Camera-type eye (tissue), 1 donor: ENCODE results near the gene ESYT3. TPM values are rescaled to one million over a fixed set of nuclear protein-coding genes. Genes with fewer than 3 reads are reported as not detected.

Source experiments
- total RNA-seq: library from RNA; depleted of rRNA; stranded (reverse); fragments of >200 nt; gene quantifications from one replicate; pipeline ENCODE4 v1.2.3, GENCODE V29; 2014

Gene ESYT3, protein sequence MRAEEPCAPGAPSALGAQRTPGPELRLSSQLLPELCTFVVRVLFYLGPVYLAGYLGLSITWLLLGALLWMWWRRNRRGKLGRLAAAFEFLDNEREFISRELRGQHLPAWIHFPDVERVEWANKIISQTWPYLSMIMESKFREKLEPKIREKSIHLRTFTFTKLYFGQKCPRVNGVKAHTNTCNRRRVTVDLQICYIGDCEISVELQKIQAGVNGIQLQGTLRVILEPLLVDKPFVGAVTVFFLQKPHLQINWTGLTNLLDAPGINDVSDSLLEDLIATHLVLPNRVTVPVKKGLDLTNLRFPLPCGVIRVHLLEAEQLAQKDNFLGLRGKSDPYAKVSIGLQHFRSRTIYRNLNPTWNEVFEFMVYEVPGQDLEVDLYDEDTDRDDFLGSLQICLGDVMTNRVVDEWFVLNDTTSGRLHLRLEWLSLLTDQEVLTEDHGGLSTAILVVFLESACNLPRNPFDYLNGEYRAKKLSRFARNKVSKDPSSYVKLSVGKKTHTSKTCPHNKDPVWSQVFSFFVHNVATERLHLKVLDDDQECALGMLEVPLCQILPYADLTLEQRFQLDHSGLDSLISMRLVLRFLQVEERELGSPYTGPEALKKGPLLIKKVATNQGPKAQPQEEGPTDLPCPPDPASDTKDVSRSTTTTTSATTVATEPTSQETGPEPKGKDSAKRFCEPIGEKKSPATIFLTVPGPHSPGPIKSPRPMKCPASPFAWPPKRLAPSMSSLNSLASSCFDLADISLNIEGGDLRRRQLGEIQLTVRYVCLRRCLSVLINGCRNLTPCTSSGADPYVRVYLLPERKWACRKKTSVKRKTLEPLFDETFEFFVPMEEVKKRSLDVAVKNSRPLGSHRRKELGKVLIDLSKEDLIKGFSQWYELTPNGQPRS
- total RNA-seq = 3.6 TPM

DNA sequence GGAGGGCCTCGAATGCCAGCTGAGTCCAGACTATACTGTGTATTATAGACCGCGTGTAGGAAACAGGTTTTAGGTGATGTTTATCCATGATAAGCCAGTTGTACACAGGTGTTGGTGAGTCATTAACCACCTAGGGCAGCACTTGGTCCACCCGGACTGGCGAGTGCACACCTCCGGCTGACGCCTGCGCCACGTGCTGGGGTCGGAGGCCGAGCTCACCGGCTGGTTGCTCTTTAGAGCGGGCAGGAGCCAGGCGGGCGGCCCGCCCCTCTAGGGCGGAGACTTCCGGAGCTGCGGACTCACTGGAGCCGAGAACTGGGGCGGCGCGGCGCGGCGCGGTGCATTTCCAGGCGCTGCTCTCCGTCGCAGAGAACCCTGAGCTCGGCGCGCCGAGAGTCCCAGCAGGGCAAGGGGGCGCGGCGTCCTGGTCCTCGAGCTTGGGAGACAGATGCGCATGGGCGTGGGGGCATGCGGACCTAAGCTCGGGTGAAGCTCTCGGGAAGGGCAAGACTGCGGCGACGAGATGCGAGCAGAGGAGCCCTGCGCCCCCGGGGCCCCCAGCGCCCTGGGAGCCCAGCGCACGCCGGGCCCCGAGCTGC, at the start of gene ESYT3:
ESYT3 (plus strand) TSS at position 341 of the 599 bp plus-strand sequence; CDS start at position 524, 183 bp downstream.

Other genes with a start within 250 kb of the ESYT3 start
- 95.7 TPM for gene ARMC8, start 247.3 kb upstream of the ESYT3 start, total RNA-seq
- 2.6 TPM for gene NME9, start 104.8 kb upstream of the ESYT3 start, total RNA-seq
- gene MRAS, start 86.0 kb upstream of the ESYT3 start, total RNA-seq = 30.2 TPM
- 85.6 TPM for gene CEP70, start 159.6 kb downstream of the ESYT3 start, total RNA-seq
- gene FAIM, start 174.2 kb downstream of the ESYT3 start, total RNA-seq = 18.6 TPM